HEK293 (cell line): Measurements from ENCODE around the gene RALGAPA2.

Experiments
- CTCF ChIA-PET: fragments of 350-600 bp; formaldehyde crosslinking; extraction: SDS; loops from one replicate; lab custom pipeline; 2021; ENCODE audit warnings: antibody characterized with exemption; lab: Yijun Ruan, JAX
- POLR2A ChIA-PET: fragments of 300-600 bp; formaldehyde crosslinking; extraction: SDS; loops from one replicate; lab custom pipeline; 2020; ENCODE audit warnings: antibody characterized with exemption, inconsistent platforms; lab: Yijun Ruan, JAX
- H3K27ac ChIP-seq: fragments of 200-500 bp; sonication (Bioruptor generic); 2 replicates; pipeline ENCODE4 v1.5.1; 2014; ENCODE audit warnings: low read depth, low read length, control low read depth, inconsistent platforms; ENCODE audit errors: extremely low read depth
- H3K36me3 ChIP-seq, 2 experiments: fragments of 200-500 bp in 1 of 2; sonication (Bioruptor generic) in 1 of 2; 1 replicate in 1 of 2; 2 replicates in 1 of 2; pipeline ENCODE4 v1.5.1; 2014 to 2017; ENCODE audit warnings: inconsistent platforms in 2 of 2, low read length in 2 of 2; ENCODE audit not compliant: control insufficient read depth in 2 of 2, insufficient read depth in 1 of 2
- H3K4me1 ChIP-seq: fragments of 200-500 bp; sonication (Bioruptor generic); 2 replicates; pipeline ENCODE4 v1.5.1; 2014; ENCODE audit warnings: mild to moderate bottlenecking, low read length, inconsistent platforms; ENCODE audit not compliant: control insufficient read depth, insufficient read depth
- H3K4me3 ChIP-seq: 2 replicates; pipeline ENCODE4 v1.5.1; 2011; ENCODE audit warnings: low read depth, mild to moderate bottlenecking, control low read depth, low read length, moderate library complexity
- H3K9me3 ChIP-seq: fragments of 200-500 bp; sonication (Bioruptor generic); 2 replicates; pipeline ENCODE4 v1.5.1; 2014; ENCODE audit warnings: low read depth, low read length, inconsistent platforms; ENCODE audit not compliant: control insufficient read depth, insufficient read depth
- HOXC10 ChIP-seq: sonication (generic); formaldehyde crosslinking; IDR thresholded peaks from 2 replicates; pipeline ENCODE4 v1.8.1; 2023; ENCODE audit warnings: mild to moderate bottlenecking, missing genetic modification reagents
- SCRT1 ChIP-seq: fragments of 450-650 bp; formaldehyde crosslinking; IDR thresholded peaks from 2 replicates; pipeline ENCODE4 v1.5.1; 2016; ENCODE audit warnings: missing biosample characterization, missing genetic modification characterization, borderline replicate concordance
- SETDB1 ChIP-seq: IDR thresholded peaks from one replicate; pipeline ENCODE4 v1.6.1; 2017; ENCODE audit warnings: mild to moderate bottlenecking, low read length, moderate library complexity, mixed read lengths; ENCODE audit not compliant: insufficient read length
- ZBTB17 ChIP-seq: fragments of 450-650 bp; formaldehyde crosslinking; IDR thresholded peaks from 2 replicates; pipeline ENCODE4 v1.5.1; 2016; ENCODE audit warnings: missing biosample characterization, missing genetic modification characterization
- ZBTB7A ChIP-seq: fragments of 450-650 bp; formaldehyde crosslinking; IDR thresholded peaks from 2 replicates; pipeline ENCODE4 v1.5.1; 2016; ENCODE audit warnings: low read depth, missing biosample characterization, missing genetic modification characterization
- ZFP69B ChIP-seq: fragments of 450-650 bp; formaldehyde crosslinking; IDR thresholded peaks from 2 replicates; pipeline ENCODE4 v1.5.1; 2016; ENCODE audit warnings: missing biosample characterization, missing genetic modification characterization
- ZNF155 ChIP-seq: fragments of 450-650 bp; formaldehyde crosslinking; IDR thresholded peaks from 2 replicates; pipeline ENCODE4 v1.5.1; 2016; ENCODE audit warnings: missing biosample characterization, missing genetic modification characterization
- ZNF16 ChIP-seq: fragments of 450-650 bp; formaldehyde crosslinking; IDR thresholded peaks from 2 replicates; pipeline ENCODE4 v1.5.1; 2016; ENCODE audit warnings: low read depth, missing biosample characterization, missing genetic modification characterization
- ZNF184 ChIP-seq: fragments of 450-650 bp; IDR thresholded peaks from 2 replicates; pipeline ENCODE4 v1.5.1; 2018; ENCODE audit warnings: missing biosample characterization, mild to moderate bottlenecking, missing genetic modification characterization
- ZNF48 ChIP-seq: fragments of 450-650 bp; formaldehyde crosslinking; IDR thresholded peaks from 2 replicates; pipeline ENCODE4 v1.5.1; 2016; ENCODE audit warnings: missing biosample characterization, missing genetic modification characterization
- ZNF501 ChIP-seq: fragments of 450-650 bp; formaldehyde crosslinking; IDR thresholded peaks from 2 replicates; pipeline ENCODE4 v1.5.1; 2016; ENCODE audit warnings: missing biosample characterization, missing genetic modification characterization
- ZNF544 ChIP-seq: fragments of 450-650 bp; formaldehyde crosslinking; IDR thresholded peaks from 2 replicates; pipeline ENCODE4 v1.5.0; 2017; ENCODE audit warnings: missing biosample characterization, missing genetic modification characterization
- ZNF623 ChIP-seq: fragments of 450-650 bp; formaldehyde crosslinking; IDR thresholded peaks from 2 replicates; pipeline ENCODE4 v1.5.1; 2016; ENCODE audit warnings: missing biosample characterization, missing genetic modification characterization
- ZNF76 ChIP-seq: fragments of 450-650 bp; formaldehyde crosslinking; IDR thresholded peaks from 2 replicates; pipeline ENCODE4; 2016; ENCODE audit warnings: low read depth, missing biosample characterization, missing genetic modification characterization, borderline replicate concordance
- TF ChIP-seq, protein P1 (sequence below): fragments of 450-650 bp; formaldehyde crosslinking; IDR thresholded peaks from 2 replicates; pipeline ENCODE4 v1.5.1; 2016; ENCODE audit warnings: missing biosample characterization, missing genetic modification characterization
- TF ChIP-seq, protein P2 (sequence below): fragments of 450-650 bp; formaldehyde crosslinking; optimal IDR thresholded peaks from 2 replicates; pipeline ENCODE3; 2016; ENCODE audit warnings: missing biosample characterization, mild to moderate bottlenecking, missing genetic modification characterization
- TF ChIP-seq, protein P3 (sequence below): fragments of 450-650 bp; formaldehyde crosslinking; IDR thresholded peaks from 2 replicates; pipeline ENCODE4 v1.5.1; 2016; ENCODE audit warnings: missing biosample characterization, missing genetic modification characterization
- TF ChIP-seq, protein P4 (sequence below): fragments of 450-650 bp; formaldehyde crosslinking; IDR thresholded peaks from 2 replicates; pipeline ENCODE4 v1.5.1; 2017; ENCODE audit warnings: missing biosample characterization, missing genetic modification characterization
- TF ChIP-seq, protein P5 (sequence below): fragments of 450-650 bp; formaldehyde crosslinking; IDR thresholded peaks from 2 replicates; pipeline ENCODE4 v1.5.1; 2016; ENCODE audit warnings: missing biosample characterization, missing genetic modification characterization
- TF ChIP-seq, protein P6 (sequence below): fragments of 450-650 bp; formaldehyde crosslinking; IDR thresholded peaks from 2 replicates; pipeline ENCODE4 v1.5.1; 2016; ENCODE audit warnings: missing biosample characterization, missing genetic modification characterization
- TF ChIP-seq, protein P7 (sequence below): fragments of 450-650 bp; formaldehyde crosslinking; IDR thresholded peaks from 2 replicates; pipeline ENCODE4 v1.5.1; 2016; ENCODE audit warnings: missing biosample characterization, missing genetic modification characterization

RALGAPA2 gene

DNA sequence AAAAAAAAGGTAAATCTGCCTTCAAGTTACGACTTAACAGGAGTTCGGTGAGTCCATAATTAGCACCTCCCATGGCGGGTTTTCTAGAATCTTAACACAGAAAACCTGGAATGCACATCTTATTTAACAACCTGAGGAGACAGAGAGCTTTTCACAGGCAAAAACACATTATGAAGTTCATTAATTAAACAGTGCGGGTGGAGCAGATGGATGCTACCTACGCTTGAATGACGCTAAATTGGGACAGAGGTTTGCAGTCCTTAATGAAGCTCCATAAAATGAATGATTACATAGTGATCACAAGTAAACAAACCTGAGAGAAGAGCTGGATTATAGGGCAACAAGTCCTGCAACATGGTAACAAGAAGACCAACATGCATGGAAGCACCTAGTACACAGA, 263.6 kb downstream of the RALGAPA2 start:
- ChIA-PET CTCF (no interaction called here), POLR2A (no interaction called here)
- H3K27ac ChIP-seq, result no peak overlapping the region
- no peaks in the 10 kb centered on the region for H3K9me3 ChIP-seq
- H3K4me1 ChIP-seq, result peaks cover 2% of the 10 kb centered on the region; the same call in 1 of the 2 replicates
- no peak overlapping the region for H3K4me3 ChIP-seq
- TF ChIP-seq ZBTB7A (tag by site-specific recombination) (no peak), SCRT1 (tag by site-specific recombination) (no peak), HOXC10 (no peak), ZFP69B (no peak)
- no peaks in the 10 kb centered on the region for H3K36me3 ChIP-seq

DNA sequence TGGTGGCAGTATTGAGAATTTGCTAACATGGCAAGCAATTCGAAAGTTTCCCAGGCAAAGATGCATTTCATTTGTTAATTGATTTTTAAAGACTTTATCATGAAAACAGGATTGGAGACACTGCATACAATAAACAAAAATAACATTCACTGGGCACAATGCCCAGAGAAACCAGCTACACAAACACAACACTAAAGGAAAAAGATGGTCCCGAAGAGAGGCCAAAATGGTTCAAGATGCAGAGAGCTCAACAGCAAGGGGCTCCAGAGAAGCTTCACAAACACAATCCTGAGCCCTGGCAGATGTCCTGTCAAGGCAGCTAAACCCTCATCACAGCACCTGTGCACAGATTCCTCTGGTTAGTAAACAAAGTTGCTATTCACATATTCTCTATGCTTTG, 265.2 kb downstream of the RALGAPA2 start:
- peaks cover 2% of the 10 kb centered on the region; the same call in 1 of the 2 replicates for H3K4me1 ChIP-seq
- ChIA-PET CTCF (interaction anchor here (0.6 kb wide), 1 partner anchor 557 kb away, joined by 4 read pairs; no protein-coding TSS in a partner anchor), POLR2A (no interaction called here)
- H3K4me3 ChIP-seq, result no peak overlapping the region
- H3K27ac ChIP-seq, result no peak overlapping the region
- H3K9me3 ChIP-seq, result no peaks in the 10 kb centered on the region
- no peaks in the 10 kb centered on the region for H3K36me3 ChIP-seq
- no peak for TF ChIP-seq ZBTB17 (tag by site-specific recombination)
- TF ChIP-seq, protein P1, sequence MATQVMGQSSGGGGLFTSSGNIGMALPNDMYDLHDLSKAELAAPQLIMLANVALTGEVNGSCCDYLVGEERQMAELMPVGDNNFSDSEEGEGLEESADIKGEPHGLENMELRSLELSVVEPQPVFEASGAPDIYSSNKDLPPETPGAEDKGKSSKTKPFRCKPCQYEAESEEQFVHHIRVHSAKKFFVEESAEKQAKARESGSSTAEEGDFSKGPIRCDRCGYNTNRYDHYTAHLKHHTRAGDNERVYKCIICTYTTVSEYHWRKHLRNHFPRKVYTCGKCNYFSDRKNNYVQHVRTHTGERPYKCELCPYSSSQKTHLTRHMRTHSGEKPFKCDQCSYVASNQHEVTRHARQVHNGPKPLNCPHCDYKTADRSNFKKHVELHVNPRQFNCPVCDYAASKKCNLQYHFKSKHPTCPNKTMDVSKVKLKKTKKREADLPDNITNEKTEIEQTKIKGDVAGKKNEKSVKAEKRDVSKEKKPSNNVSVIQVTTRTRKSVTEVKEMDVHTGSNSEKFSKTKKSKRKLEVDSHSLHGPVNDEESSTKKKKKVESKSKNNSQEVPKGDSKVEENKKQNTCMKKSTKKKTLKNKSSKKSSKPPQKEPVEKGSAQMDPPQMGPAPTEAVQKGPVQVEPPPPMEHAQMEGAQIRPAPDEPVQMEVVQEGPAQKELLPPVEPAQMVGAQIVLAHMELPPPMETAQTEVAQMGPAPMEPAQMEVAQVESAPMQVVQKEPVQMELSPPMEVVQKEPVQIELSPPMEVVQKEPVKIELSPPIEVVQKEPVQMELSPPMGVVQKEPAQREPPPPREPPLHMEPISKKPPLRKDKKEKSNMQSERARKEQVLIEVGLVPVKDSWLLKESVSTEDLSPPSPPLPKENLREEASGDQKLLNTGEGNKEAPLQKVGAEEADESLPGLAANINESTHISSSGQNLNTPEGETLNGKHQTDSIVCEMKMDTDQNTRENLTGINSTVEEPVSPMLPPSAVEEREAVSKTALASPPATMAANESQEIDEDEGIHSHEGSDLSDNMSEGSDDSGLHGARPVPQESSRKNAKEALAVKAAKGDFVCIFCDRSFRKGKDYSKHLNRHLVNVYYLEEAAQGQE (tag by site-specific recombination), result no peak
- TF ChIP-seq ZNF76 (tag by site-specific recombination), result no peak
- TF ChIP-seq ZNF184 (tag by site-specific recombination), result no peak
- no peak for TF ChIP-seq ZNF623 (tag by site-specific recombination)
- TF ChIP-seq SCRT1 (tag by site-specific recombination), result no peak
- TF ChIP-seq, protein P2, sequence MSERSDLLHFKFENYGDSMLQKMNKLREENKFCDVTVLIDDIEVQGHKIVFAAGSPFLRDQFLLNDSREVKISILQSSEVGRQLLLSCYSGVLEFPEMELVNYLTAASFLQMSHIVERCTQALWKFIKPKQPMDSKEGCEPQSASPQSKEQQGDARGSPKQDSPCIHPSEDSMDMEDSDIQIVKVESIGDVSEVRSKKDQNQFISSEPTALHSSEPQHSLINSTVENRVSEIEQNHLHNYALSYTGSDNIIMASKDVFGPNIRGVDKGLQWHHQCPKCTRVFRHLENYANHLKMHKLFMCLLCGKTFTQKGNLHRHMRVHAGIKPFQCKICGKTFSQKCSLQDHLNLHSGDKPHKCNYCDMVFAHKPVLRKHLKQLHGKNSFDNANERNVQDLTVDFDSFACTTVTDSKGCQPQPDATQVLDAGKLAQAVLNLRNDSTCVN (tag by site-specific recombination), result no peak
- TF ChIP-seq ZNF155 (tag by site-specific recombination), result no peak
- TF ChIP-seq, protein P3, sequence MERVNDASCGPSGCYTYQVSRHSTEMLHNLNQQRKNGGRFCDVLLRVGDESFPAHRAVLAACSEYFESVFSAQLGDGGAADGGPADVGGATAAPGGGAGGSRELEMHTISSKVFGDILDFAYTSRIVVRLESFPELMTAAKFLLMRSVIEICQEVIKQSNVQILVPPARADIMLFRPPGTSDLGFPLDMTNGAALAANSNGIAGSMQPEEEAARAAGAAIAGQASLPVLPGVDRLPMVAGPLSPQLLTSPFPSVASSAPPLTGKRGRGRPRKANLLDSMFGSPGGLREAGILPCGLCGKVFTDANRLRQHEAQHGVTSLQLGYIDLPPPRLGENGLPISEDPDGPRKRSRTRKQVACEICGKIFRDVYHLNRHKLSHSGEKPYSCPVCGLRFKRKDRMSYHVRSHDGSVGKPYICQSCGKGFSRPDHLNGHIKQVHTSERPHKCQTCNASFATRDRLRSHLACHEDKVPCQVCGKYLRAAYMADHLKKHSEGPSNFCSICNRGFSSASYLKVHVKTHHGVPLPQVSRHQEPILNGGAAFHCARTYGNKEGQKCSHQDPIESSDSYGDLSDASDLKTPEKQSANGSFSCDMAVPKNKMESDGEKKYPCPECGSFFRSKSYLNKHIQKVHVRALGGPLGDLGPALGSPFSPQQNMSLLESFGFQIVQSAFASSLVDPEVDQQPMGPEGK (tag by site-specific recombination), result no peak
- TF ChIP-seq SETDB1, result no peak
- TF ChIP-seq ZNF16 (tag by site-specific recombination), result no peak
- TF ChIP-seq, protein P4, sequence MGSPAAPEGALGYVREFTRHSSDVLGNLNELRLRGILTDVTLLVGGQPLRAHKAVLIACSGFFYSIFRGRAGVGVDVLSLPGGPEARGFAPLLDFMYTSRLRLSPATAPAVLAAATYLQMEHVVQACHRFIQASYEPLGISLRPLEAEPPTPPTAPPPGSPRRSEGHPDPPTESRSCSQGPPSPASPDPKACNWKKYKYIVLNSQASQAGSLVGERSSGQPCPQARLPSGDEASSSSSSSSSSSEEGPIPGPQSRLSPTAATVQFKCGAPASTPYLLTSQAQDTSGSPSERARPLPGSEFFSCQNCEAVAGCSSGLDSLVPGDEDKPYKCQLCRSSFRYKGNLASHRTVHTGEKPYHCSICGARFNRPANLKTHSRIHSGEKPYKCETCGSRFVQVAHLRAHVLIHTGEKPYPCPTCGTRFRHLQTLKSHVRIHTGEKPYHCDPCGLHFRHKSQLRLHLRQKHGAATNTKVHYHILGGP (tag by site-specific recombination), result no peak
- TF ChIP-seq, protein P5, sequence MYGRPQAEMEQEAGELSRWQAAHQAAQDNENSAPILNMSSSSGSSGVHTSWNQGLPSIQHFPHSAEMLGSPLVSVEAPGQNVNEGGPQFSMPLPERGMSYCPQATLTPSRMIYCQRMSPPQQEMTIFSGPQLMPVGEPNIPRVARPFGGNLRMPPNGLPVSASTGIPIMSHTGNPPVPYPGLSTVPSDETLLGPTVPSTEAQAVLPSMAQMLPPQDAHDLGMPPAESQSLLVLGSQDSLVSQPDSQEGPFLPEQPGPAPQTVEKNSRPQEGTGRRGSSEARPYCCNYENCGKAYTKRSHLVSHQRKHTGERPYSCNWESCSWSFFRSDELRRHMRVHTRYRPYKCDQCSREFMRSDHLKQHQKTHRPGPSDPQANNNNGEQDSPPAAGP, result no peak
- no peak for TF ChIP-seq ZNF501 (tag by site-specific recombination)
- TF ChIP-seq ZNF544, result no peak
- TF ChIP-seq ZNF48 (tag by site-specific recombination), result no peak
- TF ChIP-seq, protein P6, sequence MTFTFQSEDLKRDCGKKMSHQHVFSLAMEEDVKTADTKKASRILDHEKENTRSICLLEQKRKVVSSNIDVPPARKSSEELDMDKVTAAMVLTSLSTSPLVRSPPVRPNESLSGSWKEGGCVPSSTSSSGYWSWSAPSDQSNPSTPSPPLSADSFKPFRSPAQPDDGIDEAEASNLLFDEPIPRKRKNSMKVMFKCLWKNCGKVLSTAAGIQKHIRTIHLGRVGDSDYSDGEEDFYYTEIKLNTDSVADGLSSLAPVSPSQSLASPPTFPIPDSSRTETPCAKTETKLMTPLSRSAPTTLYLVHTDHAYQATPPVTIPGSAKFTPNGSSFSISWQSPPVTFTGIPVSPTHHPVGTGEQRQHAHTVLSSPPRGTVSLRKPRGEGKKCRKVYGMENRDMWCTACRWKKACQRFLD, result no peak
- TF ChIP-seq, protein P7, sequence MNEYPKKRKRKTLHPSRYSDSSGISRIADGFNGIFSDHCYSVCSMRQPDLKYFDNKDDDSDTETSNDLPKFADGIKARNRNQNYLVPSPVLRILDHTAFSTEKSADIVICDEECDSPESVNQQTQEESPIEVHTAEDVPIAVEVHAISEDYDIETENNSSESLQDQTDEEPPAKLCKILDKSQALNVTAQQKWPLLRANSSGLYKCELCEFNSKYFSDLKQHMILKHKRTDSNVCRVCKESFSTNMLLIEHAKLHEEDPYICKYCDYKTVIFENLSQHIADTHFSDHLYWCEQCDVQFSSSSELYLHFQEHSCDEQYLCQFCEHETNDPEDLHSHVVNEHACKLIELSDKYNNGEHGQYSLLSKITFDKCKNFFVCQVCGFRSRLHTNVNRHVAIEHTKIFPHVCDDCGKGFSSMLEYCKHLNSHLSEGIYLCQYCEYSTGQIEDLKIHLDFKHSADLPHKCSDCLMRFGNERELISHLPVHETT (tag by site-specific recombination), result no peak
